NCI-H524 (cell line): Measurements from ENCODE around the gene KRTAP10-8.
"Not testable (repeated sequence)": the region's sequence is repeated elsewhere in the genome, so short reads cannot be mapped to it uniquely, and the experiment has no call there.

ENCODE experiments used
- DNase-seq, 2 experiments: peaks; one replicate each; lab custom pipeline; 2025; lab: John Stamatoyannopoulos, UW

Gene KRTAP10-8

GRCh38 chr21:44599264-44600029 is 12.4 kb upstream of the KRTAP10-8 start:
- no peak for DNase-seq

DNA sequence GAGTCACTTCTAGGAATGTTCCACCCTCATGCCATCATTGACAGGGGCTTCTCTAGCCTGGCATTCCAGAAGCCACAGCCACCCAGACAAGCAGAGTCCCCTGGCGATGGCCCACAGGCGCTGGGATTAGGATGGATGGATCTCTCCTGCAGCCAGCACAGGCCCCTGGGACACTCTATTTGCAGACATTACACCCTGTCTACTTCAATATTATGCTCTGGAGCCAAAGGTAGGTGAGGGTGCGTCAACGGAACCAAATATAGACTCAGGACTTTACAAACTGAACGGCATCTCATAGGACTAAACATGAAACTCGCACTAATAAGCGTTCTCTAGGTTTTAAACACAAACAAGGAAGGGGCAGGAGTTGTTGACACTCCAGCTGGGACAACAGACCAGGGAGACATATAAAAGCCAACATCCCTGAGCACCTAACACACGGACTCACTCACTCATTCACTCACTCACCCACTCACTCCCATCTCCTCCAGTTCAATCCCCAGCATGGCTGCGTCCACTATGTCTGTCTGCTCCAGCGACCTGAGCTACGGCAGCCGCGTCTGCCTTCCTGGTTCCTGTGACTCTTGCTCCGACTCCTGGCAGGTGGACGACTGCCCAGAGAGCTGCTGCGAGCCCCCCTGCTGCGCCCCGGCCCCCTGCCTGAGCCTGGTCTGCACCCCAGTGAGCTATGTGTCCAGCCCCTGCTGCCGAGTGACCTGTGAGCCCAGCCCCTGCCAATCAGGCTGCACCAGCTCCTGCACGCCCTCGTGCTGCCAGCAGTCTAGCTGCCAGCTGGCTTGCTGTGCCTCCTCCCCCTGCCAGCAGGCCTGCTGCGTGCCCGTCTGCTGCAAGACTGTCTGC is 11.5 kb upstream of the KRTAP10-8 start, which contains the start of gene KRTAP10-7:
Gene KRTAP10-7 (plus strand): TSS at position 480 of the 861 bp plus-strand sequence. CDS start 25 bp downstream, at position 505.
- DNase-seq, result not testable (repeated sequence)

DNA sequence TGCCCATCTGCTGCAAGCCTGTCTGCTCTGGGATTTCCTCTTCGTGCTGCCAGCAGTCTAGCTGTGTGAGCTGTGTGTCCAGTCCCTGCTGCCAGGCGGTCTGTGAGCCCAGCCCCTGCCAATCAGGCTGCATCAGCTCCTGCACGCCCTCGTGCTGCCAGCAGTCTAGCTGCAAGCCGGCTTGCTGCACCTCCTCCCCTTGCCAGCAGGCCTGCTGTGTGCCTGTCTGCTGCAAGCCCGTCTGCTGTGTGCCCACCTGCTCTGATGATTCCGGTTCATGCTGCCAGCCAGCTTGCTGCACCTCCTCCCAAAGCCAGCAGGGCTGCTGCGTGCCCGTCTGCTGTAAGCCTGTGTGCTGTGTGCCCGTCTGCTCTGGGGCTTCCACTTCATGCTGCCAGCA is 10.8 kb upstream of the KRTAP10-8 start:
- DNase-seq, result peak in 1 of 2 experiments; percentile 57

DNA sequence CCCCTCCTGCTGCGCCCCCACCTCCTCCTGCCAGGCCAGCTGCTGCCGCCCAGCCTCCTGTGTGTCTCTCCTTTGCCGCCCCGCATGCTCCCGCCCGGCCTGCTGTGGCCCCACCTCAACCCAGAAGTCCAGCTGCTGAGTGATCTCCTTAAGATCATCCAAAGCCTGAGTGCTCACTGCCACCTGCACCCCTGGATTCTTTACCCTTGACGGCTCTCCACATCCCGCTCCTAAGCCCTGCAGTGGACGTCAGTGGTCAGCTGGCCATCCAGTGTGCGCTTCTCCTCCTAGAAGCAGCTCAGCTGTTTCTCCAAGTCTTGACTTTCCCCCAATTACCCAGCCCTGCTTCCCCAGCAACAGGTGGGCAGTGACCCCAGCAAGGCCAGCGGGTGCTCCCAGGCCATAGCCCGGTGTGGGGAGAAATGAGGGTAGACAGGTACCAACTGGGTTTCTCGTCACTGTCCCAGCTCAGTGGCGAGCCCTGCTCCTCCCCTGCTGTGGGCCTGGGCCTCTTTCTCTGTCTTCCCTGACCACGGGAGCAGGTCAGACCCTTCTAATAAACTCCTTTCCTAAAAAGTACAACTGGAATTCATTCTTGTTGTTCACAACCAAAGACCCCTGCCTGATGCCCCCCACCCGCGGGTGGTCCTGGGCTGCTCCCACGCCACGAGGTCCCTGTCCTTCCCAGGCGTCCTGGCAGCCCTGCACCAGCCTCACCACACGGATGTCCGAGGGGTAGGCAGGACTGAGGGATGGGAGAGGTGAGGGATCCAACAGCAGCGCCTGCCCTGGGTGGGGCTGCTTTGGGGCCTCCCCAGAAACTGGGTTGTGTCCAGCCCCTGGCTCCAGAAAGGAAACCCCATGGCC is 10.1 kb upstream of the KRTAP10-8 start:
- DNase-seq, result peak; percentile 60 to 83

DNA sequence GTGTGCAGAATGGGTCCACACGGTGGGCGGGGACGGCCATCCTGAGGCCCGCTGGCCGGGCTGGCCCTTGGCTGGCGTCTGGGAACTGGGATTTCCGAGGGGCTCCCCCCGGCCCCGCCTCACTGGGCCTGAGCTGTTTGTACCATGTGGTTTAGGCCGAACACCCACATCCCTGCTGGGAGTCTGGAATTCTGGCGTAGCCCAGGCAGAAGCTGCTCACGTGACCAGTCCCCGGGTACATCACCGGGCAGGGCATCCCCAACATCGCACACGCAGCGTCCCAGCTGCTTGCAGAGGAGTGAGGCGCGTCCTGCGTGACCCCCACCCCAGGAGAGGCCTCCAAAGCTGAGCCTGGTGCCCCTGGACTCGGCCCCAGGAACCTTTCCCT is 9.4 kb upstream of the KRTAP10-8 start:
- DNase-seq, result no peak

- no peak for DNase-seq
These were observed 8.6 kb upstream of the KRTAP10-8 start for GRCh38 chr21:44603109-44603875.

DNA sequence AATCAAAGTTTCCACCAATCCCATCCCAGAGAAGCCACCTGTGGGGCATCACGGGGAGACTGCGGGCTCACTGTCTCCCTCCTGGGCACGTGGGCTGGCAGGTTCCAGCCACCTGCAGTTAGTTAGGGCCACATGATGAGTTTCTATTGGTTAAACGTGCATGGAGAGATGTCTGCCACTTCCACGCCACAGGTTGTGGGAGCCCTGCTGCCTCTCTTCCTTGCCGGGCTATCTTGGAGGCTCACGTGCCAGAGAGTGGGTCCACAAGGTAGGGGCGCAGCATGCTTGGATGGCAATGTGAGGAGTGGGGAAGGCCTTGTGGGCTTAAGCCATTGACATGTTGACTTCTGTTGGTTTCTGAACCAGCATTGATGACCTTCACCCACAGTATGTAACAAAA is 8.0 kb upstream of the KRTAP10-8 start:
- no peak for DNase-seq

- DNase-seq, result no peak
These were observed 5.4 kb upstream of the KRTAP10-8 start for GRCh38 chr21:44606495-44606894.

GRCh38 chr21:44609193-44609592 is 2.7 kb upstream of the KRTAP10-8 start:
- DNase-seq, result no peak

GRCh38 chr21:44610157-44610843 is 1.6 kb upstream of the KRTAP10-8 start:
- DNase-seq, result not testable (repeated sequence)

- DNase-seq, result no peak
These were observed 328 bp upstream of the KRTAP10-8 start for GRCh38 chr21:44611551-44611950.

DNA sequence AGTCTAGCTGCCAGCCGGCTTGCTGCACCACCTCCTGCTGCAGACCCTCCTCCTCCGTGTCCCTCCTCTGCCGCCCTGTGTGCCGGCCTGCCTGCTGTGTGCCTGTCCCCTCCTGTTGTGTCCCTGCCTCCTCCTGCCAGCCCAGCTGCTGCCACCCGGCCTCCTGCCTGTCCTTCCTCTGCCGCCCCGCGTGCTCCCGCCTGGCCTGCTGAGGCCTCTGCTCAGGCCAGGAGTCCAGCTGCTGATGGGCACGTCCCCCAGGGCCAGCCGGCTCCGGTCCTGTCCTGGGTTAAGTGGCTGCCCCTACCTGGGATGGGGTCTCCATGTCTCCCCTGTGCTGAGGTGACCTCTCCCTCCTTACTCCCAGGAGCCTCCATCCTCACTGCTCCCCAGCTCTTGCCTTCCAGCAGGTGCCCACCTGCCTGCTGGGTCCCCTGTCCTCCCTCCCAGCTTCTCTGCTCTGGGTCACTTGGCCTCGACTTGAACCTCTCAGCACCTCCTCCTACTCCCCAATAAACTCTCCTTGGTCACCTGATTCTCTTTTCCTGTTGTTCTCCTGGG is 870 bp downstream of the KRTAP10-8 start:
- DNase-seq, result no peak

- DNase-seq, result no peak
These were observed 1.7 kb downstream of the KRTAP10-8 start for GRCh38 chr21:44613386-44614155.

DNA sequence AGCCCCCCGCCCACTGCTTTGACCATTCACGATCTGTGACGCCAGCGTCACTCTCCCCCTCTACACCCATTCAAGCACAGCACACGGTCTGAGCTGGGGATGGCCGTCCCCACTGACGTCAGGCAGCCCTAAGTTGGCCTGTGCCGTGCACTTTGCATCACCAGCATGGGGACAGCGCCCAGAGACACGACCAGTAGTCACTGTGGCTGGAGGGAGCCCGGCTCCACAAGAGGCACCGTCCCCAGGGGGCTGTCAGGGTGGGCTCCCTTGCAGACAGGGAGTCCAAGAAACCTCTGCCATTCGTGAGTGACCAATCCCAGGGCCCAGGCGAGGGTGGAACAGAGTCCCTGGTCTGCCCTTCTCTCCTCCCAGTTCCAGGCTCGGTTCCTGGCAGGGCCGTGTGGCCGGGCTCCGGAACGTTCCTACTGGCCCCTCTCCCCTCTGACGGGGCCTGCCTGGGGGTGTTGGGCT is 2.3 kb downstream of the KRTAP10-8 start:
- DNase-seq, result no peak

- DNase-seq, result no peak
These were observed 3.1 kb downstream of the KRTAP10-8 start for GRCh38 chr21:44614961-44615391.

GRCh38 chr21:44615466-44615865 is 3.6 kb downstream of the KRTAP10-8 start:
- peak in 1 of 2 experiments; percentile 31 for DNase-seq

DNA sequence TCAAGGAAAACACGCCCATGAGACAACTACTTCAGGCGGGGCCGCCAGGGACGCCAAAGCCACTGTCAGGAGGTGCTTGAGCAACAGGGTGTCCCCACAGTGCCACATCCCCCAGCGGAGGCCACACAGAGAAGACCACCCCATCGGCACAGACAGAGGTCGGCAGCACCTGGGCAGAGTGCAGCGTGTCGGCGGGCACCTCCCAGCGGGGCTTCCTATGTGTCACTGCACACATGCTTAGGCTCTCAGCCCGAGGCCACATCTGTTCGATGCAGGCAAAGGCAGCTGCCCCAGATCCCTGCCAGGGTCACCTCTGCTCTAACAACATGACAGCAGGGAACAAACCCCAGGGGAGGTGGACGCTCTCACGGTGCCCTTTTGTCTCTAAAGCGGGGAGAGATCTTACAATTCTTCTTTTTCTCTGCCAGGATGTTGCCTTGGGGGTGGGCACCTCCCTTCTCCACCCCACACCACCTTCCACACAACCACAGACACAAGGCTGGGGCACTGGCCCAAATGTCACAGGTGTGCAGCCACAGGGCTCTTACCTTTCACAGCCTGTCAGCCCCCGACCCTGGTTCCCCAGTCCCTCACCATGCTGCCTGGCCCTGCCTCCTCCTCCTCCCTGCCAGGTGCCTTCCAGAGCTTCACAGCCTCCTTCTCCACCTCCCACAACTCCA is 4.2 kb downstream of the KRTAP10-8 start:
- peak; percentile 74 to 91 for DNase-seq

DNA sequence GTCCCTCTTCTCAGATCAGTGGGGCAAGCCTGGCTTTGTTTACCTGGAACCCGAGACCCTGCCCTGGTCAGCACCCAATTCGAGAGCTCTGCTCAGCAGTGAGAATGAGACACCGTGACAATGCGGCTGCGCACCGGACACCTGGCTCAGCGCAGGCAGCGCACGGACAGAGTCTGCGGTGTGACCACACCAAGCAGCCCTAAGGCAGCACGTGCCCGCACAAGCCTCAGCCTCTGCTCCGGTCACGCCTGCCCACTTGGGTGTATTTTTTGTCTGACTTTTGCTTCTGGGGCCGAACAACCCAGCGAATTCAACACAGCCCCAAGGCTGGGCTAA is 4.7 kb downstream of the KRTAP10-8 start:
- DNase-seq, result no peak

DNA sequence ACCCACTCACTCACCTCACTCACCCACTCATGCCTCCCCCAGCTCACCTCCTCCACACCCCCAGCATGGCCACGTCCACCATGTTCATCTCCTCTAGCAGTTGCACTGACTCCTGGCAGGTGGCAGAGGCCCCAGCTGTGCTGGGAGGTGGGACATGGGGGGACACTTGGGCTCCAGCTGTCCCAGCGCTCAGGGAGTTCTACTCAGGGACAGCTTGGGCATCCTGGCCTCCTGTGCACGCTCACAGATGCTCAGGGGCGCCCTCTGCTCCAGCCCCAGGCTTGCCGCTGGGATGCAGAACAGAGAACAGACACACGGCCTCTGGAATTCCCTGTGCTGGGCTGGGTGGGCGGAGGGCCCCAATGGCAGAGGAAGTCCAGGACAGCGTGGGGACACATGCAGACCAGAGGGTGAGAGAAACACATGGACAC is 5.2 kb downstream of the KRTAP10-8 start:
- peak; percentile 75 to 91 for DNase-seq
